ENCODE data around the gene MVK. TPM values are rescaled to one million over a fixed set of nuclear protein-coding genes. Genes with fewer than 3 reads are reported as not detected.

MVK gene
- total and polyA plus RNA-seq, 2 experiments from 2014 or later, result 16.7 to 40.1 TPM

- no peaks in the 10 kb centered on the region; the same call in 2 of the 3 replicates for H3K4me1 Mint-ChIP-seq
- Histone ChIP-seq H3K9me2 (ENCODE audit: insufficient read depth) (no peaks in the 10 kb centered on the region), H3K27me3 (ENCODE audit: insufficient read depth) (no peaks in the 10 kb centered on the region), H3K4me3 (no peak overlapping the region), H2AFZ (no peak overlapping the region), H4K20me1 (replicated peaks; ENCODE audit: insufficient read depth) (no peaks in the 10 kb centered on the region), H3K79me2 (replicated peaks; ENCODE audit: insufficient read depth) (no peaks in the 10 kb centered on the region), H3K4me2 (no peak overlapping the region), H3K4me1 (ENCODE audit: insufficient read depth) (no peaks in the 10 kb centered on the region), H3F3A (replicated peaks; ENCODE audit: low read depth) (no peaks in the 10 kb centered on the region), H3K27ac (ENCODE audit: low read depth) (no peak overlapping the region), H3K36me3 (ENCODE audit: insufficient read depth) (no peaks in the 10 kb centered on the region)
- H3K9me3 Mint-ChIP-seq, result no peaks in the 10 kb centered on the region
- no peaks in the 10 kb centered on the region for H3K36me3 Mint-ChIP-seq (ENCODE audit: low read depth)
- DNase-seq (ENCODE audit: low spot score) (no peak), ATAC-seq (no peak)
- H3K27me3 Mint-ChIP-seq (ENCODE audit: insufficient read depth, low read depth, poor library complexity), result peaks cover 7% of the 10 kb centered on the region
- TF ChIP-seq CTCF (conservative IDR thresholded peaks at IDR 0.05; ENCODE audit: low read depth in 2 of 2) (no peak), EZH2phosphoT487 (IDR thresholded peaks at IDR 0.05; ENCODE audit: unreplicated experiment) (no peak), POLR2AphosphoS5 (IDR thresholded peaks at IDR 0.05; ENCODE audit: low read depth) (no peak), CREB1 (CRISPR knock-in tag; IDR thresholded peaks at IDR 0.05; ENCODE audit: low read depth) (no peak), NANOG (IDR thresholded peaks at IDR 0.05; ENCODE audit: borderline replicate concordance) (no peak), EZH2 (IDR thresholded peaks at IDR 0.05; ENCODE audit: low read depth, unreplicated experiment) (no peak), ETS1 (IDR thresholded peaks at IDR 0.05) (no peak), STAT1 (IDR thresholded peaks at IDR 0.05; ENCODE audit: unreplicated experiment) (no peak), ZNF114 (CRISPR knock-in tag; IDR thresholded peaks at IDR 0.05) (no peak), ZNF331 (CRISPR knock-in tag; IDR thresholded peaks at IDR 0.05; ENCODE audit: low read depth) (no peak), REST (IDR thresholded peaks at IDR 0.05; ENCODE audit: unreplicated experiment) (no peak), ZNF462 (CRISPR knock-in tag; IDR thresholded peaks at IDR 0.05) (no peak), JUNB (IDR thresholded peaks at IDR 0.05; ENCODE audit: unreplicated experiment) (no peak)
- no peak overlapping the region for H3K27ac Mint-ChIP-seq
- no peak overlapping the region for H3K4me3 Mint-ChIP-seq
Measured at GRCh38 chr12:109548258-109548657, 25.3 kb upstream of the MVK start.
